Type B pancreatic cell (in vitro differentiated cells): ENCODE data around the gene DRD4. TPM values are rescaled to one million over a fixed set of nuclear protein-coding genes. Genes with fewer than 3 reads are reported as not detected.

ENCODE experiments used
- DNase-seq: peaks from one replicate; pipeline ENCODE4 v3.0.0; 2021; ENCODE audit warnings: mixed read lengths; ENCODE audit not compliant: unreplicated experiment; ENCODE audit errors: extremely low spot score
- H3K27ac Mint-ChIP-seq: 2 replicates; pipeline ENCODE4 v1.8.0; 2021; ENCODE audit warnings: mild to moderate bottlenecking, mixed read lengths
- H3K27me3 Mint-ChIP-seq: 2 replicates; pipeline ENCODE4 v1.8.0; 2021; ENCODE audit warnings: mixed read lengths
- H3K36me3 Mint-ChIP-seq: 2 replicates; pipeline ENCODE4 v1.8.0; 2021; ENCODE audit warnings: mixed read lengths
- H3K4me1 Mint-ChIP-seq: one replicate; pipeline ENCODE4 v1.8.0; 2021; ENCODE audit warnings: mixed read lengths; ENCODE audit not compliant: unreplicated experiment
- H3K4me3 Mint-ChIP-seq: 2 replicates; pipeline ENCODE4 v1.8.0; 2021; ENCODE audit warnings: mild to moderate bottlenecking, mixed read lengths
- H3K9me3 Mint-ChIP-seq: 2 replicates; pipeline ENCODE4 v1.8.0; 2021; ENCODE audit warnings: mixed read lengths
- CTCF ChIP-seq: fragments of 200-600 bp; sonication (generic); conservative IDR thresholded peaks from 2 replicates; pipeline ENCODE4 v1.5.0; 2021; ENCODE audit warnings: antibody characterized with exemption, mild to moderate bottlenecking
- total RNA-seq: library from RNA; stranded (reverse); gene quantifications from 2 replicates; pipeline ENCODE4 v1.2.1, GENCODE V29; 2021; ENCODE audit warnings: low replicate concordance

The DRD4 gene
- total RNA-seq, 1 donor from 2014 or later, result 1.2 TPM

- Mint-ChIP-seq H3K27ac (no peak overlapping the region), H3K4me3 (no peak overlapping the region), H3K36me3 (no peaks in the 10 kb centered on the region), H3K27me3 (no peaks in the 10 kb centered on the region), H3K9me3 (no peaks in the 10 kb centered on the region), H3K4me1 (peaks cover 4% of the 10 kb centered on the region)
- DNase-seq, result no peak
- TF ChIP-seq CTCF, result no peak
Measured at GRCh38 chr11:617912-618682, 19.0 kb upstream of the DRD4 start.

GRCh38 chr11:618856-619627, 18.0 kb upstream of the DRD4 start:
- no peak for TF ChIP-seq CTCF
- Mint-ChIP-seq H3K4me3 (no peak overlapping the region), H3K4me1 (peaks cover 8% of the 10 kb centered on the region), H3K9me3 (no peaks in the 10 kb centered on the region), H3K27ac (no peak overlapping the region), H3K27me3 (no peaks in the 10 kb centered on the region), H3K36me3 (no peaks in the 10 kb centered on the region)
- no peak for DNase-seq

GRCh38 chr11:619628-620050, 17.4 kb upstream of the DRD4 start:
- no peaks in the 10 kb centered on the region for H3K36me3 Mint-ChIP-seq
- H3K27me3 Mint-ChIP-seq, result no peaks in the 10 kb centered on the region
- H3K4me1 Mint-ChIP-seq, result peaks cover 8% of the 10 kb centered on the region
- no peak overlapping the region for H3K27ac Mint-ChIP-seq
- no peak for DNase-seq
- no peak overlapping the region for H3K4me3 Mint-ChIP-seq
- H3K9me3 Mint-ChIP-seq, result no peaks in the 10 kb centered on the region
- no peak for TF ChIP-seq CTCF

GRCh38 chr11:620201-620600, 16.9 kb upstream of the DRD4 start:
- no peak for TF ChIP-seq CTCF
- Mint-ChIP-seq H3K4me3 (no peak overlapping the region), H3K9me3 (no peaks in the 10 kb centered on the region), H3K4me1 (peaks cover 8% of the 10 kb centered on the region), H3K27ac (no peak overlapping the region), H3K36me3 (no peaks in the 10 kb centered on the region), H3K27me3 (no peaks in the 10 kb centered on the region)
- no peak for DNase-seq

- DNase-seq, result no peak
- Mint-ChIP-seq H3K4me3 (no peak overlapping the region), H3K36me3 (no peaks in the 10 kb centered on the region), H3K4me1 (peaks cover 4% of the 10 kb centered on the region), H3K9me3 (no peaks in the 10 kb centered on the region), H3K27ac (no peak overlapping the region), H3K27me3 (no peaks in the 10 kb centered on the region)
- no peak for TF ChIP-seq CTCF
Measured at GRCh38 chr11:620935-621814, 15.9 kb upstream of the DRD4 start.
